IMR-90 (cell line): ENCODE results near the gene SMARCD1. TPM values are rescaled to one million over a fixed set of nuclear protein-coding genes. Genes with fewer than 3 reads are reported as not detected.

Experiments used
- ATAC-seq: fragments of 200-7000 bp; cut with Tn5 transposase; 2 replicates; pipeline ENCODE4 v1.9.1; 2020; ENCODE audit warnings: low read depth, mild to moderate bottlenecking, moderate library complexity
- BruUV-seq: library from RNA; stranded (reverse); fragments of 400-500 nt; replicated peaks from 2 replicates; lab custom pipeline; 2021; lab: Mats Ljungman, UMichigan
- CTCF ChIA-PET: fragments of 300-600 bp; formaldehyde crosslinking; extraction: SDS; loops from one replicate; lab custom pipeline; 2021; ENCODE audit warnings: antibody characterized with exemption; lab: Yijun Ruan, JAX
- POLR2A ChIA-PET: fragments of 300-600 bp; sonication (Branson Sonifier 250); formaldehyde crosslinking; loops from one replicate; lab custom pipeline; 2022; ENCODE audit warnings: antibody characterized with exemption; ENCODE audit not compliant: unreplicated experiment; lab: Charles Lee
- DNase-seq: peaks from one replicate; pipeline ENCODE4 v3.0.0; 2013
- H2AFZ ChIP-seq: replicated peaks from 2 replicates; pipeline ENCODE3; 2013; ENCODE audit warnings: low read length, mild to moderate bottlenecking; ENCODE audit not compliant: poor library complexity
- H2AK5ac ChIP-seq: 2 replicates; pipeline ENCODE4 v1.6.1; 2013; ENCODE audit warnings: low read depth, low read length, inconsistent platforms
- H2AK9ac ChIP-seq: replicated peaks from 2 replicates; pipeline ENCODE3; 2013; ENCODE audit warnings: mild to moderate bottlenecking, low read depth, low read length, moderate library complexity; ENCODE audit not compliant: poor library complexity
- H2BK120ac ChIP-seq: 2 replicates; pipeline ENCODE4 v1.6.1; 2013; ENCODE audit warnings: low read depth, low read length, inconsistent platforms
- H2BK15ac ChIP-seq: 3 replicates; pipeline ENCODE4 v1.6.1; 2013; ENCODE audit warnings: low read depth, low read length, inconsistent platforms
- H2BK20ac ChIP-seq: 2 replicates; pipeline ENCODE4 v1.6.1; 2013; ENCODE audit warnings: low read depth, mild to moderate bottlenecking, inconsistent platforms, low read length, moderate library complexity
- H2BK5ac ChIP-seq: 2 replicates; pipeline ENCODE4 v1.6.1; 2013; ENCODE audit warnings: mild to moderate bottlenecking, low read depth, low read length, inconsistent platforms; ENCODE audit not compliant: poor library complexity, severe bottlenecking
- H3K14ac ChIP-seq: replicated peaks from 2 replicates; pipeline ENCODE4 v1.6.1; 2013; ENCODE audit warnings: low read depth, low read length, inconsistent platforms
- H3K18ac ChIP-seq: 2 replicates; pipeline ENCODE4 v1.6.1; 2013; ENCODE audit warnings: low read depth, low read length, control low read depth
- H3K23ac ChIP-seq: 2 replicates; pipeline ENCODE4 v1.6.1; 2013; ENCODE audit warnings: low read depth, low read length, inconsistent platforms
- H3K27ac ChIP-seq: 2 replicates; pipeline ENCODE4 v1.5.1; 2013; ENCODE audit warnings: mild to moderate bottlenecking, control low read depth, low read length; ENCODE audit not compliant: insufficient read depth
- H3K27me3 ChIP-seq: 2 replicates; pipeline ENCODE4 v1.6.1; 2013; ENCODE audit warnings: low read length; ENCODE audit not compliant: control insufficient read depth, insufficient read depth
- H3K36me3 ChIP-seq: 2 replicates; pipeline ENCODE4 v1.6.1; 2013; ENCODE audit warnings: low read length, mixed read lengths; ENCODE audit not compliant: control insufficient read depth, insufficient read depth
- H3K4ac ChIP-seq: 2 replicates; pipeline ENCODE4 v1.6.1; 2013; ENCODE audit warnings: low read depth, low read length, inconsistent platforms
- H3K4me1 ChIP-seq: 2 replicates; pipeline ENCODE4 v1.6.1; 2013; ENCODE audit warnings: low read length, mixed read lengths; ENCODE audit not compliant: control insufficient read depth, insufficient read depth
- H3K4me2 ChIP-seq: 2 replicates; pipeline ENCODE4 v1.6.1; 2013; ENCODE audit warnings: low read depth, mild to moderate bottlenecking, control low read depth, low read length, moderate library complexity
- H3K4me3 ChIP-seq: 2 replicates; pipeline ENCODE4 v1.5.1; 2013; ENCODE audit warnings: low read depth, mild to moderate bottlenecking, control low read depth, low read length, moderate library complexity; ENCODE audit not compliant: insufficient read depth
- H3K56ac ChIP-seq: 2 replicates; pipeline ENCODE4 v1.6.1; 2013; ENCODE audit warnings: low read length, inconsistent platforms; ENCODE audit not compliant: insufficient read depth; ENCODE audit errors: extremely low read depth
- H3K79me1 ChIP-seq, 2 experiments: 2 replicates each; pipeline ENCODE4 v1.6.1; 2013; ENCODE audit warnings: low read length in 2 of 2, inconsistent platforms in 1 of 2, low read depth in 1 of 2
- H3K9ac ChIP-seq: 2 replicates; pipeline ENCODE4 v1.6.1; 2013; ENCODE audit warnings: low read depth, low read length, control low read depth
- H3K9me1 ChIP-seq: 2 replicates; pipeline ENCODE4 v1.6.1; 2013; ENCODE audit warnings: low read length, inconsistent platforms; ENCODE audit not compliant: insufficient read depth
- H3K9me3 ChIP-seq: 2 replicates; pipeline ENCODE4 v1.6.1; 2013; ENCODE audit warnings: low read length; ENCODE audit not compliant: control insufficient read depth, insufficient read depth
- H4K20me1 ChIP-seq: 2 replicates; pipeline ENCODE4 v1.6.1; 2013; ENCODE audit warnings: low read length, inconsistent platforms; ENCODE audit not compliant: insufficient read depth
- H4K5ac ChIP-seq: 2 replicates; pipeline ENCODE4 v1.6.1; 2013; ENCODE audit warnings: mild to moderate bottlenecking, low read depth, low read length, control low read depth
- H4K8ac ChIP-seq, 2 experiments: 2 replicates each; pipeline ENCODE4 v1.6.1; 2013; ENCODE audit warnings: low read depth in 2 of 2, low read length in 2 of 2, control low read depth in 1 of 2, inconsistent platforms in 1 of 2
- H4K91ac ChIP-seq: 2 replicates; pipeline ENCODE4 v1.6.1; 2013; ENCODE audit warnings: low read depth, low read length, inconsistent platforms; ENCODE audit not compliant: insufficient read depth
- BHLHE40 ChIP-seq: fragments of 150-350 bp; IDR thresholded peaks from 2 replicates; pipeline ENCODE4 v1.6.1; 2016; ENCODE audit warnings: mild to moderate bottlenecking, low read depth, low read length
- CEBPB ChIP-seq: IDR thresholded peaks from 2 replicates; pipeline ENCODE4 v1.6.1; 2012; ENCODE audit warnings: low read depth, low read length, improper control_type of control experiment
- CHD1 ChIP-seq: IDR thresholded peaks from 2 replicates; pipeline ENCODE4 v1.6.1; 2012; ENCODE audit warnings: low read depth, low read length, improper control_type of control experiment
- FOS ChIP-seq: fragments of 150-350 bp; IDR thresholded peaks from 2 replicates; pipeline ENCODE4 v1.6.1; 2016; ENCODE audit warnings: low read depth, low read length
- MAFK ChIP-seq: IDR thresholded peaks from 2 replicates; pipeline ENCODE4 v1.6.1; 2012; ENCODE audit warnings: low read depth, low read length, improper control_type of control experiment
- MAZ ChIP-seq: IDR thresholded peaks from 2 replicates; pipeline ENCODE4 v1.6.1; 2012; ENCODE audit warnings: low read depth, mild to moderate bottlenecking, low read length, improper control_type of control experiment, moderate library complexity, borderline replicate concordance
- MXI1 ChIP-seq: IDR thresholded peaks from 2 replicates; pipeline ENCODE4 v1.6.1; 2012; ENCODE audit warnings: low read depth, mild to moderate bottlenecking, low read length, moderate library complexity, borderline replicate concordance
- NFE2L2 ChIP-seq: fragments of 150-350 bp; IDR thresholded peaks from 2 replicates; pipeline ENCODE4 v1.6.1; 2016; ENCODE audit warnings: low read depth, mild to moderate bottlenecking, low read length
- POLR2A ChIP-seq: IDR thresholded peaks from 2 replicates; pipeline ENCODE4 v1.6.1; 2012; ENCODE audit warnings: mild to moderate bottlenecking, low read depth, low read length
- RAD21 ChIP-seq: IDR thresholded peaks from 2 replicates; pipeline ENCODE4 v1.6.1; 2012; ENCODE audit warnings: low read length, improper control_type of control experiment
- RCOR1 ChIP-seq: IDR thresholded peaks from 2 replicates; pipeline ENCODE4 v1.6.1; 2012; ENCODE audit warnings: mild to moderate bottlenecking, low read length, improper control_type of control experiment; ENCODE audit not compliant: insufficient replicate concordance
- RFX5 ChIP-seq: IDR thresholded peaks from 2 replicates; pipeline ENCODE4 v1.8.0; 2012; ENCODE audit warnings: low read depth, mild to moderate bottlenecking, low read length, moderate library complexity
- SMC3 ChIP-seq: fragments of 150-350 bp; IDR thresholded peaks from 2 replicates; pipeline ENCODE4 v1.6.1; 2016; ENCODE audit warnings: low read depth, mild to moderate bottlenecking, antibody characterized with exemption, low read length, moderate library complexity
- USF2 ChIP-seq: fragments of 150-350 bp; IDR thresholded peaks from 2 replicates; pipeline ENCODE4 v1.6.1; 2017; ENCODE audit warnings: mild to moderate bottlenecking, antibody characterized with exemption, low read length, low read depth
- WGBS, 2 experiments: methylation state at CpG; one replicate each; pipeline versions ENCODE4 v1.1.5 to v1.1.7; 2013; ENCODE audit warnings: missing lambda C conversion rate in 2 of 2; ENCODE audit not compliant: insufficient read length in 1 of 2; ENCODE audit errors: extremely low coverage in 2 of 2; 5-methylcytosine and 5-hydroxymethylcytosine counted together
- dilution Hi-C: fragments of 300-500 bp; cut with HindIII; formaldehyde crosslinking; loops from one replicate; pipeline ENCODE4 v1.14.3; 2018; ENCODE audit warnings: low sequenced_read_pairs; ENCODE audit not compliant: unreplicated experiment
- in situ Hi-C: fragments of 300-500 bp; cut with MboI; formaldehyde crosslinking; loops from 3 replicates; pipeline ENCODE4 v1.14.3; 2019; ENCODE audit warnings: low sequenced_read_pairs, inconsistent platforms, mixed read lengths
- intact Hi-C: fragments of 100-400 bp; cut with micrococcal nuclease; formaldehyde crosslinking; loops from 2 replicates; pipeline ENCODE4 v1.10.0; 2022
- polyA plus RNA-seq, 3 experiments: library from polyadenylated mRNA; depleted of rRNA; stranded (reverse); fragments of >200 nt; gene quantifications; 2 replicates each; pipeline ENCODE4 v1.2.3, GENCODE V29; 2012; ENCODE audit warnings: low replicate concordance in 1 of 3
- total RNA-seq: library from RNA; depleted of rRNA; stranded (reverse); fragments of >200 nt; gene quantifications from 2 replicates; pipeline ENCODE4 v1.2.3, GENCODE V29; 2012
- TF ChIP-seq, protein P1 (sequence below): fragments of 150-350 bp; IDR thresholded peaks from 2 replicates; pipeline ENCODE4 v1.6.1; 2016; ENCODE audit warnings: low read depth, mild to moderate bottlenecking, low read length, moderate library complexity, borderline replicate concordance
- TF ChIP-seq, protein P2 (sequence below): conservative IDR thresholded peaks from 2 replicates; pipeline ENCODE4 v1.5.1; 2012; ENCODE audit warnings: mild to moderate bottlenecking, low read depth, low read length, improper control_type of control experiment

The SMARCD1 gene
- total and polyA plus RNA-seq, 2 of the 4 experiments (the other 2 are of a cell fraction) = 28.1 to 47.9 TPM

GRCh38 chr12:50042693-50043092, 42.4 kb upstream of the SMARCD1 start:
- intact Hi-C loops = no loop called here
- Histone ChIP-seq H2BK20ac (no peak overlapping the region), H3K18ac (no peak overlapping the region), H2BK15ac (no peak overlapping the region), H3K9me1 (no peaks in the 10 kb centered on the region), H3K36me3 (no peaks in the 10 kb centered on the region), H3K4me2 (no peak overlapping the region), H2BK5ac (no peak overlapping the region), H3K9me3 (no peaks in the 10 kb centered on the region), H4K5ac (no peak overlapping the region), H3K4me1 (no peaks in the 10 kb centered on the region), H3K56ac (no peak overlapping the region), H3K14ac (no peak overlapping the region), H3K4ac (no peak overlapping the region), H3K9ac (no peak overlapping the region), H2AK9ac (no peak overlapping the region), H4K20me1 (no peaks in the 10 kb centered on the region), H4K8ac (no peak overlapping the region), H3K4me3 (no peak overlapping the region), H3K23ac (no peak overlapping the region), H2AFZ (no peak overlapping the region), H3K27me3 (peaks cover 17% of the 10 kb centered on the region), H2AK5ac (no peak overlapping the region), H3K27ac (no peak overlapping the region), H3K79me1 (no peaks in the 10 kb centered on the region), H2BK120ac (no peak overlapping the region), H4K91ac (no peak overlapping the region)
- ATAC-seq (no peak), DNase-seq (no peak)
- WGBS, 2 experiments = 96% methylated on average over 4 of the region's 6 CpGs; no CpG with 5 or more reads in 1 of the 2 experiments
- POLR2A ChIA-PET = no interaction called here
- in situ Hi-C loops = no loop called here
- dilution Hi-C loops = no loop called here
- no peak for TF ChIP-seq CHD1
- no peak for TF ChIP-seq RAD21
- TF ChIP-seq MXI1 = no peak
- TF ChIP-seq, protein P1, sequence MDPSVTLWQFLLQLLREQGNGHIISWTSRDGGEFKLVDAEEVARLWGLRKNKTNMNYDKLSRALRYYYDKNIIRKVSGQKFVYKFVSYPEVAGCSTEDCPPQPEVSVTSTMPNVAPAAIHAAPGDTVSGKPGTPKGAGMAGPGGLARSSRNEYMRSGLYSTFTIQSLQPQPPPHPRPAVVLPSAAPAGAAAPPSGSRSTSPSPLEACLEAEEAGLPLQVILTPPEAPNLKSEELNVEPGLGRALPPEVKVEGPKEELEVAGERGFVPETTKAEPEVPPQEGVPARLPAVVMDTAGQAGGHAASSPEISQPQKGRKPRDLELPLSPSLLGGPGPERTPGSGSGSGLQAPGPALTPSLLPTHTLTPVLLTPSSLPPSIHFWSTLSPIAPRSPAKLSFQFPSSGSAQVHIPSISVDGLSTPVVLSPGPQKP = no peak
- no peak for TF ChIP-seq MAFK
- TF ChIP-seq, protein P2, sequence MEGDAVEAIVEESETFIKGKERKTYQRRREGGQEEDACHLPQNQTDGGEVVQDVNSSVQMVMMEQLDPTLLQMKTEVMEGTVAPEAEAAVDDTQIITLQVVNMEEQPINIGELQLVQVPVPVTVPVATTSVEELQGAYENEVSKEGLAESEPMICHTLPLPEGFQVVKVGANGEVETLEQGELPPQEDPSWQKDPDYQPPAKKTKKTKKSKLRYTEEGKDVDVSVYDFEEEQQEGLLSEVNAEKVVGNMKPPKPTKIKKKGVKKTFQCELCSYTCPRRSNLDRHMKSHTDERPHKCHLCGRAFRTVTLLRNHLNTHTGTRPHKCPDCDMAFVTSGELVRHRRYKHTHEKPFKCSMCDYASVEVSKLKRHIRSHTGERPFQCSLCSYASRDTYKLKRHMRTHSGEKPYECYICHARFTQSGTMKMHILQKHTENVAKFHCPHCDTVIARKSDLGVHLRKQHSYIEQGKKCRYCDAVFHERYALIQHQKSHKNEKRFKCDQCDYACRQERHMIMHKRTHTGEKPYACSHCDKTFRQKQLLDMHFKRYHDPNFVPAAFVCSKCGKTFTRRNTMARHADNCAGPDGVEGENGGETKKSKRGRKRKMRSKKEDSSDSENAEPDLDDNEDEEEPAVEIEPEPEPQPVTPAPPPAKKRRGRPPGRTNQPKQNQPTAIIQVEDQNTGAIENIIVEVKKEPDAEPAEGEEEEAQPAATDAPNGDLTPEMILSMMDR = no peak
- TF ChIP-seq NFE2L2 = no peak
- TF ChIP-seq SMC3 = no peak
- no peak for TF ChIP-seq POLR2A
- no peak for TF ChIP-seq USF2
- no peak for TF ChIP-seq RCOR1
- TF ChIP-seq FOS = no peak
- TF ChIP-seq MAZ = no peak
- TF ChIP-seq CEBPB = no peak
- TF ChIP-seq RFX5 = no peak
- no peak for TF ChIP-seq BHLHE40
- CTCF ChIA-PET = no interaction called here
- no TSS peak for BruUV-seq
